Measurements from ENCODE around the gene PFDN2. TPM values are rescaled to one million over a fixed set of nuclear protein-coding genes. Genes with fewer than 3 reads are reported as not detected.

PFDN2 gene
- total RNA-seq, 1 donor, result 39.9 TPM

GRCh38 chr1:161082996-161083747, 34.7 kb downstream of the PFDN2 start:
- TF ChIP-seq CTCF (IDR thresholded peaks at IDR 0.05; ENCODE audit: insufficient read depth, low read length), result no peak
- peak; percentile 89 for DNase-seq (ENCODE audit: low read depth)

GRCh38 chr1:161082483-161082882, 35.4 kb downstream of the PFDN2 start:
- no peak for DNase-seq (ENCODE audit: low read depth)
- no peak overlapping the region for H3K4me3 ChIP-seq (ENCODE audit: low read depth, low read length)
- no peak for TF ChIP-seq CTCF (IDR thresholded peaks at IDR 0.05; ENCODE audit: insufficient read depth, low read length)

More at GRCh38 chr1:161082996-161083747, 34.7 kb downstream of the PFDN2 start:
- no peak overlapping the region for H3K4me3 ChIP-seq (ENCODE audit: low read depth, low read length)

DNA sequence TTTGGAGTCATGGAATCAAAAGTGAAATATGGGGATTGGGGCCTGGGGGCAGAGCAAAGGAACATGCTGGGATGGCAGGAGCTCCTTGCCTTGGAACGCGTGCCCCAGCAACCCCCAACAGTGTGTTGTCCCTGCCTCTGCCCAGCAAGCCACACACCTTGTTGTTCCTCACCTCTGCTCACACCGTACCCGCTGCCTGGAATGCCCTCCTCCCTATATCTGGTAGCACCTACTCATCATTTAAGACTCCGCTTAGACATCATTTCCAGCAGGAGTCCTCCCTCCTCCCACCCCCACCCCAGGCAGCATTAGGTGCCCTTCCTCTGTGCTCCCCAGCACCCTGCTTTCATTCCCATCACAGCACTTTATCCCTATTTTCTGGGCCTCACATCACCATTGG, 36.3 kb downstream of the PFDN2 start:
- H3K4me3 ChIP-seq (ENCODE audit: low read depth, low read length), result no peak overlapping the region
- DNase-seq (ENCODE audit: low read depth), result no peak
- no peak for TF ChIP-seq CTCF (IDR thresholded peaks at IDR 0.05; ENCODE audit: insufficient read depth, low read length)

GRCh38 chr1:161080441-161081405, 37.1 kb downstream of the PFDN2 start:
- no peak for TF ChIP-seq CTCF (IDR thresholded peaks at IDR 0.05; ENCODE audit: insufficient read depth, low read length)
- DNase-seq (ENCODE audit: low read depth), result peak; percentile 35
- no peak overlapping the region for H3K4me3 ChIP-seq (ENCODE audit: low read depth, low read length)

GRCh38 chr1:161079436-161080110, 38.3 kb downstream of the PFDN2 start:
- H3K4me3 ChIP-seq (ENCODE audit: low read depth, low read length), result no peak overlapping the region
- no peak for TF ChIP-seq CTCF (IDR thresholded peaks at IDR 0.05; ENCODE audit: insufficient read depth, low read length)
- no peak for DNase-seq (ENCODE audit: low read depth)

DNA sequence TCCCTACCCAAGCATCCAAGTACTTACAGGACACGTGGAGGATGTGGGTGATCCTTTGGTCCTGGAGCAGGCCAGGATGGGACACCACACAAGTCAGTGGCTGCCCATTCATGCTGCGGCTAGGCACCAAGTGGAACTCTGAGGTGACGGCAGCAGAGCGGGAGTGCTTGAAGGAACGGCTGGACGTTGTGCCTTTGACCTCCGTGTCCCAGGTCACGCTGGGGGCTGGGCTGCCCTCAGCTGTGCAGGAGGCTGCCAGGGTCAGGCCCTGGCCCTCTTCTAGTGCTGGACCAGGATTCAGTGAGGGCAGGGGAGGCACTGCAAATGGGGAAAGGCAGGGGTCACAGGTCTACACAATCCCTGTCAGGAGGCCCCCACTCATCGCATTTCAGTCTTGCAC, 40.4 kb downstream of the PFDN2 start:
- H3K4me3 ChIP-seq (ENCODE audit: low read depth, low read length), result no peak overlapping the region
- DNase-seq (ENCODE audit: low read depth), result no peak
- TF ChIP-seq CTCF (IDR thresholded peaks at IDR 0.05; ENCODE audit: insufficient read depth, low read length), result no peak
